Measurements from ENCODE around the gene FNDC8. TPM values are rescaled to one million over a fixed set of nuclear protein-coding genes. Genes with fewer than 3 reads are reported as not detected.
A peak's percentile ranks its signal among the peaks of the same experiment; 100 is the strongest.

FNDC8 gene
- total RNA-seq, 1 experiment from 2014 or later = not detected

DNA sequence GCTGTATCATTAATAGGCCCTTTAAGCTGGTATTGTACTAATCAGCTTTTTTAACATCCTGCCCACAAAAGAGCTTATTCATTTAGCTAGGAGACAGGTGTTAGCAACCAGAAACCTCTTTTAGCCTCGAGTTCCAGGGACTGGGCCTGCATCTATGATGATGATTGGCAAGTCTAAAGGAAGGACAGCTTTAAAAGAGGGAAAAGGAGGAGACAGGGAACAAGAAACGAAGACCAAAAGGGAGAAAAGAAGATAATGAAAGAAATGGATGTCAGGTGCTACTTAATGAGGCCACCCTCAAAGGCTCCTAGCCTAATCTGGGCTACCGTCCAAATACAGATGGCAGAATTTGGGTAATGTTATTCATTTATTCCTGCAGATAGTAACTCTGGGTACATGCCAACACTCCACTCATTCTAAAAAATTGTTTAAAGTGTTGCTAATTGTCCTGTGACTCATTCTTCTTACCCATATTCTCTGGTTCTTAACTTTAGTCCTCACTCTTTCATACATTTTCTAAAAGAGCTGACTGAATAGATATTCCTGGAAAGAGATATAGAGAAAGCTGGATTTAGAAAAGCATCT is 39.2 kb upstream of the FNDC8 start:
- Histone ChIP-seq H3K9ac (ENCODE audit: low read length) (peak overlapping the region; percentile 88), H3K27ac (ENCODE audit: low read length) (peak overlapping the region; percentile 99), H3K9me3 (ENCODE audit: low read length) (no peaks in the 10 kb centered on the region), H3K4me1 (ENCODE audit: insufficient read depth, low read length) (peaks cover 89% of the 10 kb centered on the region), H3K9me2 (replicated peaks; ENCODE audit: low read length) (no peaks in the 10 kb centered on the region), H3F3A (ENCODE audit: low read length, unreplicated experiment) (peaks cover 21% of the 10 kb centered on the region), H3K79me2 (ENCODE audit: low read length) (peaks cover 85% of the 10 kb centered on the region), H3K36me3 (ENCODE audit: low read depth, low read length) (peaks cover 5% of the 10 kb centered on the region; the same call in 1 of the 2 replicates), H3K4me3 (ENCODE audit: low read length) (peak overlapping the region; percentile 51), H2AFZ (ENCODE audit: low read length) (no peak overlapping the region), H4K20me1 (ENCODE audit: low read length) (no peaks in the 10 kb centered on the region), H3K27me3 (ENCODE audit: low read length) (no peaks in the 10 kb centered on the region), H3K4me2 (ENCODE audit: low read length) (peak overlapping the region; percentile 83)
- BruUV-seq (replicated peaks) = no TSS peak
- intact Hi-C loops (cut with micrococcal nuclease) = no loop called here
- ATAC-seq (peak; percentile 19), DNase-seq (peak; percentile 89)
- CTCF ChIA-PET = interaction anchor here (1.0 to 1.4 kb wide), 2 partner anchors 19 to 79 kb away, joined by 3 to 4 read pairs; partner anchors contain the start of gene RFFL
- POLR2A ChIA-PET (ENCODE audit: unreplicated experiment) = no interaction called here
- no peak for TF ChIP-seq EZH2 (IDR thresholded peaks at IDR 0.05; ENCODE audit: low read length, unreplicated experiment)
- no peak for TF ChIP-seq EZH2phosphoT487 (IDR thresholded peaks at IDR 0.05; ENCODE audit: borderline replicate concordance, low read length)
- TF ChIP-seq, protein P1, sequence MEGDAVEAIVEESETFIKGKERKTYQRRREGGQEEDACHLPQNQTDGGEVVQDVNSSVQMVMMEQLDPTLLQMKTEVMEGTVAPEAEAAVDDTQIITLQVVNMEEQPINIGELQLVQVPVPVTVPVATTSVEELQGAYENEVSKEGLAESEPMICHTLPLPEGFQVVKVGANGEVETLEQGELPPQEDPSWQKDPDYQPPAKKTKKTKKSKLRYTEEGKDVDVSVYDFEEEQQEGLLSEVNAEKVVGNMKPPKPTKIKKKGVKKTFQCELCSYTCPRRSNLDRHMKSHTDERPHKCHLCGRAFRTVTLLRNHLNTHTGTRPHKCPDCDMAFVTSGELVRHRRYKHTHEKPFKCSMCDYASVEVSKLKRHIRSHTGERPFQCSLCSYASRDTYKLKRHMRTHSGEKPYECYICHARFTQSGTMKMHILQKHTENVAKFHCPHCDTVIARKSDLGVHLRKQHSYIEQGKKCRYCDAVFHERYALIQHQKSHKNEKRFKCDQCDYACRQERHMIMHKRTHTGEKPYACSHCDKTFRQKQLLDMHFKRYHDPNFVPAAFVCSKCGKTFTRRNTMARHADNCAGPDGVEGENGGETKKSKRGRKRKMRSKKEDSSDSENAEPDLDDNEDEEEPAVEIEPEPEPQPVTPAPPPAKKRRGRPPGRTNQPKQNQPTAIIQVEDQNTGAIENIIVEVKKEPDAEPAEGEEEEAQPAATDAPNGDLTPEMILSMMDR (conservative IDR thresholded peaks at IDR 0.05; ENCODE audit: low read depth, low read length) = no peak

DNA sequence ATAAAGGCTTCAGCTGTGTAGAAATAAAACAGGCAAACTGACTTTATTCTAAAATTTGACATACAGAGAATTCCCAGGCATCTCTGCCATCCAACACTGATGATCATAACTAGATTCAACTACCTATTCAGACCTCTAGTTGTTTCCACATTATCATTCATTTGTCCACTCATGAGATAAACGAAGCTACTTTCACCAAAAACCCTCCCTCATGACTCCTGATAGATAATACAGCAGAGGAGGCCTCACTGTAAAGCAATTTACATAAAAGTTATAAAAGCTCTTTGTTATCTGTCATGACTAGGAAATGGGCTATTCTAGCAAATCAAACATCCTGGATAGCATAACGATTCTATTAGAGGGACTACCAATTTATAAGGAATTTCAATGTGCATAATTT is 38.3 kb upstream of the FNDC8 start:
- Histone ChIP-seq H3K9me2 (replicated peaks; ENCODE audit: low read length) (no peaks in the 10 kb centered on the region), H3K36me3 (ENCODE audit: low read depth, low read length) (no peaks in the 10 kb centered on the region; the same call in 1 of the 2 replicates), H3F3A (ENCODE audit: low read length, unreplicated experiment) (peaks cover 21% of the 10 kb centered on the region), H3K9ac (ENCODE audit: low read length) (peak overlapping the region; percentile 88), H3K27ac (ENCODE audit: low read length) (peak overlapping the region; percentile 99), H3K4me2 (ENCODE audit: low read length) (peak overlapping the region; percentile 83), H3K79me2 (ENCODE audit: low read length) (peaks cover 85% of the 10 kb centered on the region), H2AFZ (ENCODE audit: low read length) (no peak overlapping the region), H3K4me1 (ENCODE audit: insufficient read depth, low read length) (peaks cover 88% of the 10 kb centered on the region), H3K9me3 (ENCODE audit: low read length) (no peaks in the 10 kb centered on the region), H4K20me1 (ENCODE audit: low read length) (no peaks in the 10 kb centered on the region), H3K4me3 (ENCODE audit: low read length) (peak overlapping the region; percentile 51), H3K27me3 (ENCODE audit: low read length) (no peaks in the 10 kb centered on the region)
- no peak for TF ChIP-seq EZH2phosphoT487 (IDR thresholded peaks at IDR 0.05; ENCODE audit: borderline replicate concordance, low read length)
- TF ChIP-seq, protein P1 (conservative IDR thresholded peaks at IDR 0.05; ENCODE audit: low read depth, low read length) = no peak
- no peak for TF ChIP-seq EZH2 (IDR thresholded peaks at IDR 0.05; ENCODE audit: low read length, unreplicated experiment)
- ATAC-seq (no peak), DNase-seq (no peak)
- ChIA-PET POLR2A (ENCODE audit: unreplicated experiment) (no interaction called here), CTCF (interaction anchor here (1.0 to 1.4 kb wide), 2 partner anchors 20 to 80 kb away, joined by 3 to 4 read pairs; partner anchors contain the start of gene RFFL)
- no TSS peak for BruUV-seq (replicated peaks)
- intact Hi-C loops (cut with micrococcal nuclease) = no loop called here

DNA sequence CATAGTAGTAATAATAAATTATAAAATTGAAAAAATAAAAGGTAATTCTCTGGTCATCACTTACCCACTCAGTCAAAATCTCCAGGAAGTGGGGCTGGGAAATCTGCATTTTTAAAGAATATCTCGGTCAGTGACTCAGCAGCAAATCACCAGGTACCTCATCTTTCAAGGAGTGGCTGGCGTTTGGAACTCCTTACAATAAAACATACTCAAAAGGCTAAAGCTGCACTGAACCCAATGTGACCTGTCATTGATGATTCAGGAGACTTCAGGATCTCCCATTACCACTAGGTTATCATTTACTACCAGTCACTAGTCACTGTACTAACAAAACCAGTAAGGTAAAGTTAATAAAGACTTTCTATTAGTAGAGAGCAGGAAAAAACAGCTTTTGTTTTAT is 36.4 kb upstream of the FNDC8 start:
- no peaks in the 10 kb centered on the region for H4K20me1 ChIP-seq (ENCODE audit: low read length)
- peaks cover 79% of the 10 kb centered on the region for H3K4me1 ChIP-seq (ENCODE audit: insufficient read depth, low read length)
- peak overlapping the region; percentile 96 for H3K4me2 ChIP-seq (ENCODE audit: low read length)
- TF ChIP-seq EZH2phosphoT487 (IDR thresholded peaks at IDR 0.05; ENCODE audit: borderline replicate concordance, low read length) (no peak), EZH2 (IDR thresholded peaks at IDR 0.05; ENCODE audit: low read length, unreplicated experiment) (no peak)
- TF ChIP-seq, protein P1 (conservative IDR thresholded peaks at IDR 0.05; ENCODE audit: low read depth, low read length) = no peak
- peak; percentile 93 for DNase-seq
- peak; percentile 41 for ATAC-seq
- POLR2A ChIA-PET (ENCODE audit: unreplicated experiment) = no interaction called here
- peaks cover 19% of the 10 kb centered on the region for H3F3A ChIP-seq (ENCODE audit: low read length, unreplicated experiment)
- intact Hi-C loops (cut with micrococcal nuclease) = loop anchor here (1.0 to 5.0 kb wide), 2 partner anchors 22 to 63 kb away; partner anchors contain the start of gene RFFL
- CTCF ChIA-PET = interaction anchor here (0.5 to 0.8 kb wide), 2 partner anchors 22 to 107 kb away, joined by 4 to 6 read pairs; partner anchors contain the start of gene RFFL
- H3K27ac ChIP-seq (ENCODE audit: low read length) = peak overlapping the region; percentile 99
- H2AFZ ChIP-seq (ENCODE audit: low read length) = no peak overlapping the region
- peak overlapping the region; percentile 100 for H3K9ac ChIP-seq (ENCODE audit: low read length)
- no TSS peak for BruUV-seq (replicated peaks)
- peak overlapping the region; percentile 88 for H3K4me3 ChIP-seq (ENCODE audit: low read length)
- H3K9me2 ChIP-seq (replicated peaks; ENCODE audit: low read length) = no peaks in the 10 kb centered on the region
- H3K27me3 ChIP-seq (ENCODE audit: low read length) = no peaks in the 10 kb centered on the region
- H3K9me3 ChIP-seq (ENCODE audit: low read length) = no peaks in the 10 kb centered on the region
- H3K36me3 ChIP-seq (ENCODE audit: low read depth, low read length) = no peaks in the 10 kb centered on the region; the same call in 1 of the 2 replicates
- peaks cover 78% of the 10 kb centered on the region for H3K79me2 ChIP-seq (ENCODE audit: low read length)

All from PC-3 (cell line).